Right renal pelvis (tissue), 4 donors: ENCODE results near the gene MAPK1. TPM values are rescaled to one million over a fixed set of nuclear protein-coding genes. Genes with fewer than 3 reads are reported as not detected.
"Not testable (repeated sequence)": the region's sequence is repeated elsewhere in the genome, so short reads cannot be mapped to it uniquely, and the experiment has no call there.

ENCODE experiments used
- DNase-seq, 4 donors: peaks; one replicate each; pipeline ENCODE4 v3.0.0-alpha.2; 2013; ENCODE audit warnings: low read depth in 4 of 4, low spot score in 3 of 4, missing footprints in 1 of 4
- polyA plus RNA-seq, 4 donors: library from polyadenylated mRNA; unstranded; fragments of 120-200 nt; gene quantifications; one replicate each; pipeline ENCODE4 v1.2.1, GENCODE V29; 2013; ENCODE audit not compliant: insufficient read length in 4 of 4

Gene MAPK1
- polyA plus RNA-seq, 4 donors, result 132 to 150 (median 142) TPM

- DNase-seq, result no peak
Observed at GRCh38 chr22:21759646-21760376, 107.6 kb downstream of the MAPK1 start.

DNA sequence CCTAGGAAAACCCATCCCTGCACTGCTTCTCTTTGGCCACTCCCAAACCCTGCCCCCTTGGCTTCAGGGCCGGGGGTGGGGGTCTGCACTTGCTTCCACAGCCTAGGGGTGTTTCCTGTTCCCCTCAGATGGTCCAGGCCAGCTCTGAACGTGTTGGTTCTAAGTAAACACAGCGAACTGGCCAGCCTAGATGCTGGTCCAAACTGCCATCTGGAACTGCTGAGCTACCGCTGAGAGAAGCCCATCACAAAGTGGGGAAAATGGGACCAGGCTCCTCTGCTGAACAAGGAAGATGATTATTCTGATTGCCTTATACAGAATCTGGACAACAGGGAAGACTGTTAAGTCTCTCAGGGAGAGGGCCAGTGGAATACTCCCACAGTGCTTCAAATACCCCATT lies 108.4 kb downstream of the MAPK1 start:
- no peak for DNase-seq

DNA sequence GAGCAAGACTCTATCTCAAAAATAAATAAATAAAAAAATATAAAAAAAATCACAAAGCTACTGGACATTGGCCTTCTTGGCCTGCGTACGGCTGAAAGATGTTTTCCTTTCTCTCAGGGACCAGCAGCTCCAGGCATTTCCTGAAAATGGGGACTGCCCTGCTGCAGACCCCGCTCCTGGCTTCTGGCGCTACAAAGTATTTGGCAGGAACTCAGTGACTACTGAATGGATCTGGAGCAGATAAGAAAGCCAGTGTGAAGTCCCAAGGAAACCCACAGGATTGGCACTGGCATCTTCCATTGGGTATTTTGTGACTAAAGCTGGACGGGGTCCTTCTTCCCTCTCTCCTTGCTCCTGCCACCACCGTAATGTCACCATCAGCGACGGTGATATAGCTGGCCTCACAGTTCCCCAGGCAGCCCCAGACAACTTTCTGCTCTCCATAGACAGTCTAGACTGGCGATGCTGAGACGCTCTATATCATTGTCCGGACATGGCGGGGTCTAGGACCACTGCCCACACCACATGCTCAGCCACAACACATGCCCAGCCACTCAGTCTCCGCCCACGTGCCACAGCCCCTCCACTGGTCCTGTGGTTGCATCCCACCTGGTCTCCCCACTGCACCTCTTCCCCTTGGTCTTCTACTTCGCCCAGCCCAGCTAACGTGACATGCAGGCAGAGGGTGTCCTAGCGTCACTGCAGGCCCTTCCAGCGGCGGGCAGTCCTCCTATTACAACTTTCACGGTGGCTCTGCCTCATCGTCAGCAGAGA lies 109.2 kb downstream of the MAPK1 start:
- DNase-seq, result no peak

DNA sequence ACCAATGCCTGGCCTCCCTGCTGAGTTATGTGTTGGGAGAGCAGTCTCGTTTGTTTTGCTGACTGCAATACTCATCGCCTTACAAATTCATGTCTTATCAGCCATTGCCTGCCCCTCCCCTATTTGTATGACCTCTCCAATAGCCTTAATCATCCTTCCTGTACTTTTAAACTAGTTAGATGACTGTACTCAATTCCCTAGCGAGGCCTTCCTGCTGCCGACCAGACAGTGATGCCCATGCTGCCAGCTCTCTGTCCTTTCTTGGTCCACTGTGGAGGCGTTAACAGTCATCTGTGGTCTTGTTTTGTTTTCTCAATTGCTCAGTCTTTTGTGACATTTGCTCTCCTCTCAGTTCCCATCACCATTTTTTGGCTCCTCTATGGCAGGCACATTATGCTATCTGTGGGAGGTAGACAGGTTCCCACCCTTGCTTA lies 111.6 kb downstream of the MAPK1 start:
- DNase-seq, result no peak

DNA sequence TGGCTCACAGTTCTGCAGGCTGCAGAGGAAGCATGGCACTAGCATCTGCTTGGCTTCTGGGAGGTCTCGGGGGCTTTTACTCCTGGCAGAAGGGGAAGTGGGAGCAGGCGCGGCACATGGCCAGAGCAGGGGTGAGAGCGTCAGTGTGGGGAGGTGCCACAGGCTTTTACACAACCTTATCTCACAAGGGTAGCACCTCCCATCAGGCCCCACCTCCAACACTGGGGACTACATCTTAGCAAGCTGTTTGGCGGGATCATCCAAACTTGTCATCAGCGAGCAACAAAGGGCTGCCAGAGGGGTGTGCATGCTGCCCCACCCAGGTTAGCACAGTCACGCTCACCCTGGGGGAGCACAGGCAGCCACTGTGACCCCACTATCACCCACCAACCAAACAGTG lies 112.9 kb downstream of the MAPK1 start:
- DNase-seq, result no peak

DNA sequence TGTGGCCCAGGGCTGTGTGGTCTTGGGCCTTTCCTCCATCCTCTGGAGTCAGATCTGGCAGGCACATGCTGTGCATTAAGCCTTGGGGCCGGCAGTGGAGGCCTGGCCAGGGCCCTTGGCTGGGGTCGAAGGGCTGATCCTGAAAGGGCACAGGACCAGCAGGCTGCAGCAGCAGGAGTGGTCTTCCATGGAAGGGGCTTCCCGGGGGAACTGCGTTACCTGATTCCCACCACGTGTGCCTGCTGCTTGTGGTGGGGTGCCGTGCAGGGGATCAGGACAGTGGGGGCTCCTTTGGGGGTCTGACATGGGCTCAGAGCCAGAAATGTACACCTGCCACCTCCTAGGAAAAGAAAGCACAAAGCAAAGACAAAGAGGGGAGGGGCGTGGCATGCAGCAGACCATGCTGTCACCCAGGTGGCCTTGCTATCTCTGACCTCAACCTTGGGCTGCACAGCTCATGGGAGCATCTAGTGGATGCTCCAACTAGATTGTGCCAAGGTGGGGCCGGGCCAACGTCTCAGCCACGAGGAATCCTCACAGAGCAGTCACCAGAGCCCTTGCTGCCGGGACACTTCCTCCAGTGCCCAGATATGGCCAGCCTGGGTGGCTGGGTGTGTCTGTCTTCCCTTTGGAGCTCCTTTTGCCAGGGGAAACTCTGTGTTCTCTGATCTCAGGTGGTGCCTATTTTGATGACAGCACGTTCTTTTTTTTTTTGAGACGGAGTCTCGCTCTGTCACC lies 113.9 kb downstream of the MAPK1 start:
- no peak for DNase-seq

GRCh38 chr22:21752276-21752675 lies 115.2 kb downstream of the MAPK1 start:
- no peak for DNase-seq

- no peak for DNase-seq
Observed at GRCh38 chr22:21745948-21746347, 121.5 kb downstream of the MAPK1 start.

- DNase-seq, result not testable (repeated sequence)
Observed at GRCh38 chr22:21744917-21745316, 122.5 kb downstream of the MAPK1 start.

- DNase-seq, result no peak
Observed at GRCh38 chr22:21741790-21742189, 125.7 kb downstream of the MAPK1 start.

DNA sequence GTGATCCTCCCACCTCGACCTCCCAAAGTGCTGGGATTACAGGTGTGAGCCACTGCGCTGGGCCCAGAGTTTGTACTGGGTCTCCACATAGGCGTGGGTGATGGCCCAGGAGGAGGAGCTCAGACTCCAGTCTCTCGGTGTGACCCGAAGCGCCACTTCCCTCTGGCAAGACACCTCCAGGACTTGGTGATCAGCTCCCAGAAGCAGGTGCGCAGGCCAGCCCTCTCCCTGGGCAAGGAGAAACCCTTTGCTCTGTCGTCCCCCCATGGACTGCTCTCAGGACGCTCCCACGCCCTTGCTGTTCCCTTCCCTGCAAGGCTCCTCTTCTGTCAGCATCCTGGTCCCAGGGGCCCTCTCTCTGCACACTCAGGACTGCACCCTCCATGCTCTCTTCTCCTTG lies 126.4 kb downstream of the MAPK1 start:
- no peak for DNase-seq

GRCh38 chr22:21739828-21740377 lies 127.5 kb downstream of the MAPK1 start:
- no peak for DNase-seq

DNA sequence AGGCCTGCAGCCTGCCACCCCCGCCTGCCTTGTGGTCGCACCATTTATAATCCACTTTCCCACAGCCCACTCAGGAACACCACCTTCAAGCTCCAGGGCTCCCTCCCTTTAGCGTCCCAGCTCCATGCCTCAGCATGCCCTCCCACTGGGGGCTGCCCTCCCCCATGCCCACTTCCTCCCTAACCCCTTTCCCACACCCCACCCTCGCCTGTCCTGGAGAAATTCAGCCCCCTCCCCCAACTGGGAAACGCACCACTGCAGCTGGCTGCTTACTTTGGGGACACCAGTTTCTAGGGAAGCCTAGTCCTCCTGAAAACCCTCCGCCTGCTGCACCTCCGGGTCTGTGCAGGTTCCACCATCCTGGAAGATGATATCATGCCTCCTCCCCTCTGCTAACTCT lies 128.5 kb downstream of the MAPK1 start:
- no peak for DNase-seq

GRCh38 chr22:21738081-21738480 lies 129.4 kb downstream of the MAPK1 start:
- DNase-seq, result no peak

GRCh38 chr22:21736948-21737347 lies 130.5 kb downstream of the MAPK1 start:
- no peak for DNase-seq

DNA sequence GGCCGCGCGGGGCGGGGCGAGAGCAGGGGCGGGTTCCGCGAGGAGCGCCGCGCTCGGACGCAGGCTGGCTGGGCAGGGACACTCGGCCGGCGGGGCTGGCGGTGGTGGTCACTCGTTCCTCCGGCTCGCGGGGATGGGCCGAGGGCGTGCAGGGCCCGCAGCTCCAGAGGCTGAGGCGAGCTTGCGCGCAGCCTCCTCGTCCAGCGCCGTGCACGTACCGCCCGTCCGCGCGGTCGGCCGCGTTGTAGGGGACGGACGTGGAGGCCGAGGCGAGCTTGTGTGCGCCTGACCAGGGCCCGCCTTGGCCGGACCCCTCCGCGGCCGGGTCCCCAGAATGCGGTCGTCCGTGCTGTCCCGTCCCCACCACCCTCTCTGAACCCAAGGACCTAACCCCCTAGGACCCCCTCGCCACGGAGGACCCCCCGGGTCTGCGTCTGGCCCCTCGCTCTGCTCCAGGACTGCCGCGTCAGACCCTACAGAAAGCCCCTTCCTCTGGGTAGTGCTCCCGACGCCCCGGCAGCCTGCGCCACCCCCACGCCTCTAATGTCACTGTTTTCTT lies 131.3 kb downstream of the MAPK1 start:
- DNase-seq, result no peak

DNA sequence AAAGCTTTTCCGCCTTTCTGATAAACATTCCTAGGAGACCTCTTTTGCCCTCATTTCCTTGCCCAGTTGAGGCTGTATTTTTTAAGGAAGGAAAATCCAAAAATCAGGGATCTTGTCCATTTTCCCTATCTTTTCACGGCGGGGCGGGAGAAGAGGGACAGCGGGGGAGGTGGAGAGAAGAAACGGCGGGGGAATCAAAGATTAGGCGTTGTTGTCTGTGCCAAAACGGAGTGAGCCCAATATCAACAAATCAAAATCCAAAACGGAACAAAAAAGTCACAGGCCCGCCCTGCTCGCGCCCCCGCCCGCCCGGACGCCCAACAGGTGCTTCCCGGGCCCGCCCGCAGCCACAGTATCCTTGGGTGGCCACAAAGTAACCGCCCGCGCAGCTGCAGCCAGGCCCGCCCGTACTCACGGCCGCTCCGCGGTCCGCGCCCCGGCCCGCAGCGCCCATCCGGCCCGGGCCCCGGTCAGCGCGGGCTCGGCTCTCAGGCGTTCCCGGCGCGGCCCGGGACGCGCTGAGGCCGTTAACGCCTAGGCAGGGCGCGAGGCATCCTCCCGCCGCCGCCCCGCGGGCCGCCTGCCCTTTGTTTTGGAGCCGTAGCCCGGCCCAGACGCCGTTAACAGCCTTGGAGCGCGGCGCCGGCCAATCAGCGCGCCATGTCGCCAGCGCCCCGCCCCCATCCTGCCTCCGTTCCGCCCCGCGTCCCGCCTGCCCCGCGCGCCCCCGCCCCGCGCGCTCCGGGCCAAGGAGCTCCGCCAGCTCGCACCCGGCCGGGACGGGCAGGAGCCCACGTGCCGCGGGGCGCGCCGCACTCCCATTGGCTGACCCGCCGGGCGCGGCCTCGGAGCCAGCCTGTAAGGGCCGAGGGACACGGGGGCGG lies 132.0 kb downstream of the MAPK1 start, which contains the start of gene YPEL1:
TSS of gene YPEL1 (minus strand) at position 595 of the 884 bp plus-strand sequence. CDS start 25,050 bp downstream, outside the sequence.
- DNase-seq, result peak; percentile 93 to 94 (median 94)

DNA sequence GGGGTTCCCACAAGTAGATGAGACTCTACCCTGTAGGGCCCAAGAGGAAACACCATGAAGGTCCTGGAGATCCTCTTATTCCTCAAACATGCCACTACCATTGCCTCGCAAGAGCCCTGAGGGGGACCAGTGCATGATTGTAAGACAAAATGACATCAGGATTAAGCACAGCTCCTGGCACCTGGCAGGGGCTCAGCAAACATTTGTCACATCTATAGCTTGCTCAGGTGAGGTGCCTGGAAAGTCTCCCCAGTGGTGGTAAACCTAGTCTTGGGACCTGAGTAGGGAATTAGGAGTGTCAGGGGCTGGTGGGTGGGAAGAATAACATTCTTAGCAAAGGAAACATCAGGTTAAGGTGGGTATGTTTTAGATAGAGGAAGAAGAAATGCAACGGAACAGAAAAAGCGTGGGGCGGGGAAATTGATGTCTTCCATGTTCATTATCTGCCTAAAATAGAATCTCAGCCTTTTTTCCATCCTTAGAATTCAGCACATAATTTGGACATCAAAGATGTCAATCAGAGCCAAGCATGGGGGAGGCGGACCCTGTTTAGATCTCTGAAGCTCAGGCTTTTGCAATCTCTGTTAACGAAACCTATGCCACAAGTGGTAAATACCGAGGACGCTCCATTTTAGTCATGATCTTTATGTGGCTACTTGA lies 132.8 kb downstream of the MAPK1 start:
- DNase-seq, result no peak

DNA sequence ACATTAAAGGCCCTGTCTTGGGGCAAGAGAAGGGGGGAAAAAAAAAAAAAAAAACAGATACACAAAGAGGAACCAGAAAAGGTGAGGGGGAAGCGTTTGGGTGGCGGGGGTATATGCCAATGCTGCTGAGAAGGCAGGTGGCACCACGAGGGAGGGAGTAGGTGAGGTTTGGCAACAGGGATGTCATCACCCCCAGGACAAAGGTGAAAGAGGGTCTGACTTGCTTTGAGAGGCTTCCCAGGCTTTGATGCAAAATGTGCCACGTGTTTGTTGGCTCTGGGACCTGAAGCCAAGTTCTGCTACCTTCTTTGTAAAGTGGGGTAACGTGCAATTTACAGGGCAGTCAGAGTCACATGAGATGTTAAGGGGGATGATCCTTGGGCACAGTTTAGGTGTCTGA lies 135.9 kb downstream of the MAPK1 start:
- no peak for DNase-seq
